HepG2 (cell line): ENCODE results near the gene ELN. TPM values are rescaled to one million over a fixed set of nuclear protein-coding genes. Genes with fewer than 3 reads are reported as not detected.

Source experiments
- BCL6 ChIP-seq: IDR thresholded peaks from 2 replicates; pipeline ENCODE4 v1.6.1; 2016; ENCODE audit warnings: missing genetic modification reagents, missing compliant biosample characterization
- CHD4 ChIP-seq: fragments of 200-600 bp; sonication (generic); IDR thresholded peaks from 2 replicates; pipeline ENCODE4 v1.7.0; 2017; ENCODE audit warnings: mild to moderate bottlenecking, low read length, borderline replicate concordance
- DNMT1 ChIP-seq: sonication (generic); formaldehyde crosslinking; IDR thresholded peaks from 2 replicates; pipeline ENCODE4 v1.5.1; 2020; ENCODE audit warnings: mild to moderate bottlenecking, missing genetic modification reagents
- ELF3 ChIP-seq: IDR thresholded peaks from 2 replicates; pipeline ENCODE4 v1.6.1; 2016; ENCODE audit warnings: missing genetic modification reagents, missing compliant biosample characterization
- KDM3A ChIP-seq: IDR thresholded peaks from 2 replicates; pipeline ENCODE4 v1.6.1; 2018; ENCODE audit warnings: low read depth, missing compliant biosample characterization
- LCORL ChIP-seq, 2 experiments: fragments of 450-650 bp in 1 of 2; sonication (generic) in 1 of 2; formaldehyde crosslinking in 1 of 2; IDR thresholded peaks; 2 replicates each; pipeline versions ENCODE4 v1.5.0 to v1.6.1; 2017 to 2020; ENCODE audit warnings: antibody characterized with exemption in 1 of 2, missing genetic modification reagents in 1 of 2
- MED13 ChIP-seq: sonication (generic); formaldehyde crosslinking; IDR thresholded peaks from 2 replicates; pipeline ENCODE4 v1.5.0; 2020; ENCODE audit warnings: missing genetic modification reagents
- NFE2L2 ChIP-seq: fragments of 150-350 bp; IDR thresholded peaks from 2 replicates; pipeline ENCODE4 v1.6.1; 2014; ENCODE audit warnings: low read length
- PRMT3 ChIP-seq: sonication (generic); formaldehyde crosslinking; IDR thresholded peaks from 2 replicates; pipeline ENCODE4 v1.8.1; 2022; ENCODE audit warnings: low read depth, mild to moderate bottlenecking, moderate library complexity, missing genetic modification reagents, borderline replicate concordance
- RAD51 ChIP-seq: fragments of 450-650 bp; IDR thresholded peaks from 2 replicates; pipeline ENCODE4 v1.6.1; 2016; ENCODE audit warnings: borderline replicate concordance
- SMAD1 ChIP-seq: sonication (generic); formaldehyde crosslinking; IDR thresholded peaks from 2 replicates; pipeline ENCODE4 v1.4.0; 2020; ENCODE audit warnings: missing genetic modification reagents, low read depth, mild to moderate bottlenecking, borderline replicate concordance
- SP5 ChIP-seq: IDR thresholded peaks from 2 replicates; pipeline ENCODE4 v1.6.1; 2016; ENCODE audit warnings: low read depth, borderline replicate concordance
- TAF1 ChIP-seq: sonication (generic); formaldehyde crosslinking; IDR thresholded peaks from 2 replicates; pipeline ENCODE4 v1.4.0; 2020; ENCODE audit warnings: missing genetic modification reagents
- THAP11 ChIP-seq: IDR thresholded peaks from 2 replicates; pipeline ENCODE4 v1.6.1; 2016; ENCODE audit warnings: missing biosample characterization, missing genetic modification reagents
- YEATS2 ChIP-seq: sonication (generic); formaldehyde crosslinking; IDR thresholded peaks from 2 replicates; pipeline ENCODE4 v1.4.0; 2020; ENCODE audit warnings: missing genetic modification reagents, borderline replicate concordance
- YEATS4 ChIP-seq: sonication (generic); formaldehyde crosslinking; IDR thresholded peaks from 2 replicates; pipeline ENCODE4 v1.4.0; 2020; ENCODE audit warnings: missing genetic modification reagents, borderline replicate concordance
- ZNF18 ChIP-seq: sonication (generic); formaldehyde crosslinking; IDR thresholded peaks from 2 replicates; pipeline ENCODE4 v1.8.0; 2022; ENCODE audit warnings: mild to moderate bottlenecking, missing genetic modification reagents; ENCODE audit not compliant: insufficient replicate concordance
- ZNF251 ChIP-seq: sonication (generic); formaldehyde crosslinking; IDR thresholded peaks from 2 replicates; pipeline ENCODE4 v1.9.0; 2021; ENCODE audit warnings: mild to moderate bottlenecking, missing genetic modification reagents
- ZNF263 ChIP-seq: sonication (generic); formaldehyde crosslinking; IDR thresholded peaks from 2 replicates; pipeline ENCODE4 v1.4.0; 2020; ENCODE audit warnings: missing genetic modification reagents
- ZNF496 ChIP-seq: sonication (generic); formaldehyde crosslinking; IDR thresholded peaks from 2 replicates; pipeline ENCODE4 v1.8.1; 2023; ENCODE audit warnings: mild to moderate bottlenecking, moderate library complexity, missing genetic modification reagents; ENCODE audit not compliant: insufficient replicate concordance
- ZNF546 ChIP-seq: sonication (generic); formaldehyde crosslinking; conservative IDR thresholded peaks from 2 replicates; pipeline ENCODE4 v1.8.1; 2023; ENCODE audit warnings: mild to moderate bottlenecking, missing genetic modification reagents
- ZNF660 ChIP-seq: sonication (generic); formaldehyde crosslinking; IDR thresholded peaks from 2 replicates; pipeline ENCODE4 v1.5.1; 2020; ENCODE audit warnings: mild to moderate bottlenecking, low read depth, missing genetic modification reagents, borderline replicate concordance
- ZSCAN12 ChIP-seq: sonication (generic); formaldehyde crosslinking; IDR thresholded peaks from 2 replicates; pipeline ENCODE4 v1.9.0; 2021; ENCODE audit warnings: mild to moderate bottlenecking, missing genetic modification reagents
- polyA plus RNA-seq, 8 experiments: library from polyadenylated mRNA; depleted of rRNA in 3 of 8; stranded (reverse) in 7 of 8; unstranded in 1 of 8; fragments of >200 nt; fragmentation: Illumina TruSeq in 4 of 8; extraction: Trizol in 4 of 8; gene quantifications; 2 replicates each; pipeline versions ENCODE4 v1.2.1 to v1.2.3, GENCODE V29; 2011 to 2016; ENCODE audit warnings: low read depth in 4 of 8, missing spikeins in 1 of 8, mixed read lengths in 1 of 8; ENCODE audit not compliant: insufficient read depth in 1 of 8
- total RNA-seq, 5 experiments: library from RNA; depleted of rRNA; stranded (reverse); fragments of >200 nt; fragmentation: Illumina TruSeq; extraction: Trizol; gene quantifications; 2 replicates each; pipeline ENCODE4 v1.2.3, GENCODE V29; 2016; ENCODE audit warnings: low read depth in 1 of 5
- TF ChIP-seq, protein P1 (sequence below), 2 experiments: sonication (generic) in 1 of 2; formaldehyde crosslinking in 1 of 2; IDR thresholded peaks; 2 replicates each; pipeline versions ENCODE4 v1.4.0 to v1.6.1; 2018 to 2020; ENCODE audit warnings: missing genetic modification reagents in 2 of 2, borderline replicate concordance in 1 of 2, low read depth in 1 of 2, mild to moderate bottlenecking in 1 of 2, missing biosample characterization in 1 of 2
- TF ChIP-seq, protein P2 (sequence below): sonication (generic); formaldehyde crosslinking; IDR thresholded peaks from 2 replicates; pipeline ENCODE4 v1.4.0; 2020; ENCODE audit warnings: missing genetic modification reagents

ELN gene
- total and polyA plus RNA-seq, 2 of the 13 experiments (the other 11 are each of a cell fraction or from before 2014, with no cell fraction given) = 0.15 to 0.37 TPM

DNA sequence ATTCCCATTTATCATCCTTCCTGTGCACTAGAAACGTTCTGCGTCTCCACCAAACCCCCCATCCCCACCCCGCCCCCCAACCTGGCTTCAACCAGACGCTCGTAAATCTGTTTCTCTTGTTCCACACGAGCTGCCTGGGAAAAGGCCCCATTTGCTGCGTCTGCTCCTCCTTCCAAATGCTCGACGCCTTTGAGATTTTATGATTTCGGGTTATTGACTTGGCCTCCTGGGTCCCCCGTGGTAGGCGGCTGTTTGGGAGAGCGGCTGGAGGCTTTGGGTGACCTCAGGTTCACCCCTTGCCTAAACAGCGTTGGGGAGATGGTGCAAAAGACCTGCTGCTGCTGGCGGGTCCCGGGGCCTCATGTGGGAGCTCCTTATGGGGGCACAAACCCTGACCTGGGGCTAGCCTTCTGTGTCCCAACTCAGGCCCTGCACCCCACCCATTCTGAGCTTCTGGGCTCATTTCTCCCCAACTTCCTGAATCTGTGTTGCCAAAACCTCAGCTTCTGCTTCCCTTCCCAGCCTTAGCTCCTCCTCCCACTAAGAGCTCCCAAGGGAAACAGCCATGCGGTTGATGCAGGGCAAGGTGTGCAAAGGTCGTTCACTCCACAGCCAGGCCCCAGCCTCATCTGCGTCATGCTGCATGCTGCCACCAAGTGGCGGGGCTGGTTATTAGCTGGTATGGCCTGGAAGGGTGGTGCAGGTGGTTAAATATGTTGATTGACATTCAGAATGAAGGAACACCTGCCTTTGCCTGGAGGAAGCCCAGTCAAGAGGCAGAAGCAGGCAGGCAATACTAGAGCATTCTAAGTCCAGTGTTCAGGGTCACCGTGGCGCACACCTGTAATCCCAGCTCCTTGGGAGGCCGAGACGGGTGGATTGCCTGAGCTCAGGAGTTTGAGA lies 49.1 kb upstream of the ELN start (continued):
- TF ChIP-seq ZNF496 (CRISPR knock-in tag) (no peak), ZNF546 (no peak), CHD4 (no peak; the same call in 1 of the 2 replicates), TAF1 (no peak), ZNF251 (CRISPR knock-in tag) (no peak), ZSCAN12 (CRISPR knock-in tag) (no peak), KDM3A (no peak), LCORL (IDR thresholded peaks at IDR 0.05) (no peak), LCORL (CRISPR knock-in tag; IDR thresholded peaks at IDR 0.05) (0 out of 2 replicates have a peak, but pooled peaks have one; percentile 44), YEATS4 (CRISPR knock-in tag) (peak; percentile 49; the same call in 1 of the 2 replicates), SMAD1 (CRISPR knock-in tag) (no peak), DNMT1 (CRISPR knock-in tag) (no peak), PRMT3 (no peak), ELF3 (CRISPR knock-in tag) (peak; percentile 27; the same call in 1 of the 2 replicates), YEATS2 (CRISPR knock-in tag) (peak; percentile 32; the same call in 1 of the 2 replicates), BCL6 (CRISPR knock-in tag) (0 out of 2 replicates have a peak, but pooled peaks have one; percentile 31), SP5 (CRISPR knock-in tag) (0 out of 2 replicates have a peak, but pooled peaks have one; percentile 29), ZNF18 (no peak), ZNF660 (CRISPR knock-in tag) (no peak), MED13 (no peak), RAD51 (no peak), NFE2L2 (no peak), ZNF263 (CRISPR knock-in tag) (peak; percentile 26; the same call in 1 of the 2 replicates), THAP11 (CRISPR knock-in tag) (peak; percentile 67)
- TF ChIP-seq, protein P1, sequence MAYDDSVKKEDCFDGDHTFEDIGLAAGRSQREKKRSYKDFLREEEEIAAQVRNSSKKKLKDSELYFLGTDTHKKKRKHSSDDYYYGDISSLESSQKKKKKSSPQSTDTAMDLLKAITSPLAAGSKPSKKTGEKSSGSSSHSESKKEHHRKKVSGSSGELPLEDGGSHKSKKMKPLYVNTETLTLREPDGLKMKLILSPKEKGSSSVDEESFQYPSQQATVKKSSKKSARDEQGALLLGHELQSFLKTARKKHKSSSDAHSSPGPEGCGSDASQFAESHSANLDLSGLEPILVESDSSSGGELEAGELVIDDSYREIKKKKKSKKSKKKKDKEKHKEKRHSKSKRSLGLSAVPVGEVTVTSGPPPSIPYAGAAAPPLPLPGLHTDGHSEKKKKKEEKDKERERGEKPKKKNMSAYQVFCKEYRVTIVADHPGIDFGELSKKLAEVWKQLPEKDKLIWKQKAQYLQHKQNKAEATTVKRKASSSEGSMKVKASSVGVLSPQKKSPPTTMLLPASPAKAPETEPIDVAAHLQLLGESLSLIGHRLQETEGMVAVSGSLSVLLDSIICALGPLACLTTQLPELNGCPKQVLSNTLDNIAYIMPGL (CRISPR knock-in tag; IDR thresholded peaks at IDR 0.05; ENCODE audit: borderline replicate concordance in 1 of 2, low read depth in 1 of 2) = peak in 1 of 2 experiments; percentile 68; a peak in 1 of 4 replicates
- TF ChIP-seq, protein P2, sequence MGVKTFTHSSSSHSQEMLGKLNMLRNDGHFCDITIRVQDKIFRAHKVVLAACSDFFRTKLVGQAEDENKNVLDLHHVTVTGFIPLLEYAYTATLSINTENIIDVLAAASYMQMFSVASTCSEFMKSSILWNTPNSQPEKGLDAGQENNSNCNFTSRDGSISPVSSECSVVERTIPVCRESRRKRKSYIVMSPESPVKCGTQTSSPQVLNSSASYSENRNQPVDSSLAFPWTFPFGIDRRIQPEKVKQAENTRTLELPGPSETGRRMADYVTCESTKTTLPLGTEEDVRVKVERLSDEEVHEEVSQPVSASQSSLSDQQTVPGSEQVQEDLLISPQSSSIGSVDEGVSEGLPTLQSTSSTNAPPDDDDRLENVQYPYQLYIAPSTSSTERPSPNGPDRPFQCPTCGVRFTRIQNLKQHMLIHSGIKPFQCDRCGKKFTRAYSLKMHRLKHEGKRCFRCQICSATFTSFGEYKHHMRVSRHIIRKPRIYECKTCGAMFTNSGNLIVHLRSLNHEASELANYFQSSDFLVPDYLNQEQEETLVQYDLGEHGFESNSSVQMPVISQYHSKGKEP (CRISPR knock-in tag) = no peak
